Stomach (tissue), 4 donors: ENCODE data around the gene HYAL1.

ENCODE experiments used
- CTCF ChIP-seq, 7 experiments: fragments of 450-650 bp in 4 of 7; fragments of 200-600 bp in 3 of 7; sonication (generic) in 3 of 7; IDR thresholded peaks; one replicate each; pipeline ENCODE4 v1.5.1; 2016 to 2019; ENCODE audit warnings: antibody characterized with exemption in 7 of 7, control low read depth in 2 of 7, mild to moderate bottlenecking in 1 of 7
- POLR2A ChIP-seq, 4 donors: fragments of 450-650 bp; IDR thresholded peaks; one replicate each; pipeline ENCODE4 v1.6.1; 2016; ENCODE audit warnings: antibody characterized with exemption in 4 of 4, control low read depth in 2 of 4, mild to moderate bottlenecking in 1 of 4, moderate library complexity in 1 of 4
- POLR2AphosphoS5 ChIP-seq, 3 donors: sonication (generic); formaldehyde crosslinking; IDR thresholded peaks; one replicate each; pipeline ENCODE4 v1.6.1; 2016; ENCODE audit warnings: antibody characterized with exemption in 3 of 3

GRCh38 chr3:50351323-50351697, 47.9 kb upstream of the HYAL1 start:
- TF ChIP-seq CTCF (IDR thresholded peaks at IDR 0.05) = no peak
- no peak for TF ChIP-seq POLR2A (IDR thresholded peaks at IDR 0.05)
- TF ChIP-seq POLR2AphosphoS5 (IDR thresholded peaks at IDR 0.05) = no peak
